Colonic mucosa (tissue), 4 donors: ENCODE data around the gene ABLIM3. TPM values are rescaled to one million over a fixed set of nuclear protein-coding genes. Genes with fewer than 3 reads are reported as not detected.

Experiments used
- DNase-seq: peaks from one replicate; pipeline ENCODE4 v3.0.0-alpha.2; 2020
- H3K27ac ChIP-seq: fragments of 200-600 bp; one replicate; pipeline ENCODE4 v1.8.0; 2021
- H3K27me3 ChIP-seq: fragments of 200-600 bp; one replicate; pipeline ENCODE4 v1.8.0; 2021
- H3K36me3 ChIP-seq: fragments of 200-600 bp; one replicate; pipeline ENCODE4 v1.8.0; 2021
- H3K4me1 ChIP-seq: fragments of 200-600 bp; one replicate; pipeline ENCODE4 v1.8.0; 2021; ENCODE audit warnings: mild to moderate bottlenecking
- H3K4me3 ChIP-seq: fragments of 200-600 bp; one replicate; pipeline ENCODE4 v1.8.0; 2021
- H3K9ac ChIP-seq, 2 donors: one replicate each; pipeline ENCODE4 v1.7.0; 2013; ENCODE audit warnings: control low read depth in 2 of 2, low read depth in 2 of 2, low read length in 2 of 2
- H3K9me3 ChIP-seq: fragments of 200-600 bp; one replicate; pipeline ENCODE4 v1.8.0; 2021
- intact Hi-C: fragments of 100-400 bp; cut with DNase I; formaldehyde crosslinking; loops from one replicate; pipeline ENCODE4 v1.14.1; 2022
- total RNA-seq, 2 donors: library from RNA; stranded (reverse); fragmentation: NEBNext Ultra II Directional in 1 of 2; extraction: Animal tissue kit (Norgen Biotek cat#: 25700) in 1 of 2; gene quantifications; one replicate each; pipeline ENCODE4 v1.2.1, GENCODE V29; 2021
- TF ChIP-seq, protein P1 (sequence below): fragments of 200-600 bp; IDR thresholded peaks from one replicate; pipeline ENCODE4 v1.8.0; 2022; ENCODE audit warnings: antibody characterized with exemption, mild to moderate bottlenecking
- donor health status: healthy.
- donor health status: DM: no; HTN: no; CAD: no.
- donor health status: DM: no; HTN: no; CAD: no.

ABLIM3 gene
- total RNA-seq, 2 donors from 2014 or later = 2.3 to 4.1 TPM

GRCh38 chr5:149133795-149134777 lies 7.2 kb upstream of the ABLIM3 start:
- Histone ChIP-seq H3K27ac (no peak overlapping the region), H3K9me3 (no peaks in the 10 kb centered on the region), H3K36me3 (no peaks in the 10 kb centered on the region), H3K4me1 (no peaks in the 10 kb centered on the region), H3K9ac (no peak overlapping the region), H3K27me3 (no peaks in the 10 kb centered on the region), H3K4me3 (no peak overlapping the region)
- DNase-seq = no peak
- intact Hi-C loops = no loop called here
- TF ChIP-seq, protein P1, sequence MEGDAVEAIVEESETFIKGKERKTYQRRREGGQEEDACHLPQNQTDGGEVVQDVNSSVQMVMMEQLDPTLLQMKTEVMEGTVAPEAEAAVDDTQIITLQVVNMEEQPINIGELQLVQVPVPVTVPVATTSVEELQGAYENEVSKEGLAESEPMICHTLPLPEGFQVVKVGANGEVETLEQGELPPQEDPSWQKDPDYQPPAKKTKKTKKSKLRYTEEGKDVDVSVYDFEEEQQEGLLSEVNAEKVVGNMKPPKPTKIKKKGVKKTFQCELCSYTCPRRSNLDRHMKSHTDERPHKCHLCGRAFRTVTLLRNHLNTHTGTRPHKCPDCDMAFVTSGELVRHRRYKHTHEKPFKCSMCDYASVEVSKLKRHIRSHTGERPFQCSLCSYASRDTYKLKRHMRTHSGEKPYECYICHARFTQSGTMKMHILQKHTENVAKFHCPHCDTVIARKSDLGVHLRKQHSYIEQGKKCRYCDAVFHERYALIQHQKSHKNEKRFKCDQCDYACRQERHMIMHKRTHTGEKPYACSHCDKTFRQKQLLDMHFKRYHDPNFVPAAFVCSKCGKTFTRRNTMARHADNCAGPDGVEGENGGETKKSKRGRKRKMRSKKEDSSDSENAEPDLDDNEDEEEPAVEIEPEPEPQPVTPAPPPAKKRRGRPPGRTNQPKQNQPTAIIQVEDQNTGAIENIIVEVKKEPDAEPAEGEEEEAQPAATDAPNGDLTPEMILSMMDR = no peak

DNA sequence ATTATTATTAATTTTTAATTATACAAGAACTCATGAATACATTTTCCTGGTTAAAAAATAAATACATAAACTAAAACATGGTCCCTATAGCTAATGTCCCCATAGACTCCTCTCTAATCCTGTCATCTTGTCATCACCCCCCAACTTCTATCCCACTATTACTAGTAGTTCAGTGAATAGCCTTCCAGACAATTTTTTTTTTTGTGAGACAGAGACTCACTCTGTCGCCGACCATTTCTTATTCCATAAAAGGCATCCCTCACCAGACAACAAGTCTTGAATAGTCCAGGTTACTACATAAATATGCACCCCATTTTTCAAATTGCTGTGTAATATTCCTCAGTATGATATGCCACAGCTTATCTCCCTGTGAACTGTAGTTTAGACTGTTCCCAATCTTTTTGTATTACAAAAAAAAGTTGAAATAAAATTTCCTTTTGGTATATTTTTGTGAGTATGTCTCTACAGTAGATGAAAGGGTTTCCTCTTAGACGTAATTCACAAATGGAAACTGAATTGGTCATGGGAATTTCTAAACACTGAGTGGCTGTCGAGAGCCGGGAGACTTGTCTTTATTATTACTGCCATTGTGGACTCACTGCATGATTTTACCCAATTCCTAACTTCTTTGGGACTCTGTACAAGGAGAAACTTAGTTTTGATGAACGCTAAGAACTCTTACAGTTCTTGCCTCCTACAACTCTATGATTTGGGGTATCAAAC lies 6.4 kb upstream of the ABLIM3 start:
- Histone ChIP-seq H3K9ac (no peak overlapping the region), H3K36me3 (no peaks in the 10 kb centered on the region), H3K9me3 (no peaks in the 10 kb centered on the region), H3K4me3 (no peak overlapping the region), H3K4me1 (no peaks in the 10 kb centered on the region), H3K27ac (no peak overlapping the region), H3K27me3 (no peaks in the 10 kb centered on the region)
- TF ChIP-seq, protein P1 = no peak
- no peak for DNase-seq
- intact Hi-C loops = no loop called here

- intact Hi-C loops = no loop called here
- no peak overlapping the region for H3K27ac ChIP-seq
- no peak overlapping the region for H3K9ac ChIP-seq
Observed at GRCh38 chr5:149135536-149136201, 5.6 kb upstream of the ABLIM3 start.

DNA sequence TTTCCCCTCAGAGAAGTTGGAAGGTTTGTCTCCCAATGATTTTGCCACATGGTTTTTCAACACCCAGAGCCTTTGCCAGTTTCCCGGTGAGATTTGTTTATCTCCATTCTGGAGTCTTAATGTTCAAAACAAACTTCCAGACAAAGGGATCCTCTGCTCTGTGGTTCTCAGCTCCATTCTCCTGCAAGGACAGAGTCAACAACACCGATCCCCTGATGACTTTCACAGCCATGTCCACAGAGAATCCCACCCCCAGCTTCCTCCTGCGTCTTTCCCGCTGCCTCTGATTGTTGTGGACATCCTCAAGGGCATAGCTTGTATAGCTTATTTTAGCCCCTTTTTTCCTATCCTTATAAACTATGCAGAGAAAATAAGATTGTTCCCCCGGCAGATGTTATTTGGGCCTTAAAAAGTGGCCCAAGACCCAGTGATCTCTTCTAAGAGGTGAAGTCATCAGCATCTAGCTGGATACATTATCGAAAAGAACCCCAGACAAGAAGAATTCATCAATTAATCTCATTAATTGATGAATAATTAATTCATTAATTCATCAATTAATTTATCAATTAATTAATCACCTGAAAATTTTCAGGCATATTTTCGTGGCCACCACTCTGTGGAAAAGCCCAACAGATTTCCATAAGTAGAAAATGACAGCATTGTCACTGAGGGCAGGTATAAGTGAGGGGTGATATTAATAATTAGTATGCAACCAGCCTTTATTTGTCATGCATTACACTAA lies 2.9 kb upstream of the ABLIM3 start:
- no peaks in the 10 kb centered on the region for H3K4me1 ChIP-seq
- TF ChIP-seq, protein P1 = no peak
- no peaks in the 10 kb centered on the region for H3K27me3 ChIP-seq
- no peak overlapping the region for H3K27ac ChIP-seq
- H3K9me3 ChIP-seq = no peaks in the 10 kb centered on the region
- H3K4me3 ChIP-seq = no peak overlapping the region
- no peak overlapping the region for H3K9ac ChIP-seq
- no peaks in the 10 kb centered on the region for H3K36me3 ChIP-seq
- DNase-seq = no peak
- intact Hi-C loops = no loop called here

More at GRCh38 chr5:149135536-149136201, 5.6 kb upstream of the ABLIM3 start:
- H3K4me1 ChIP-seq = no peaks in the 10 kb centered on the region
- H3K4me3 ChIP-seq = no peak overlapping the region
- DNase-seq = no peak
- no peaks in the 10 kb centered on the region for H3K9me3 ChIP-seq
- no peaks in the 10 kb centered on the region for H3K27me3 ChIP-seq
- TF ChIP-seq, protein P1 = no peak
- H3K36me3 ChIP-seq = no peaks in the 10 kb centered on the region
